ENCODE measurements around the gene PRIMPOL. TPM values are rescaled to one million over a fixed set of nuclear protein-coding genes. Genes with fewer than 3 reads are reported as not detected.

PRIMPOL gene
- total RNA-seq, 3 donors from 2014 or later: 15.4 to 25.2 (median 15.7) TPM

- H3K4me1 ChIP-seq: no peaks in the 10 kb centered on the region
- no peak for DNase-seq (ENCODE audit: low spot score in 2 of 2)
- H3K36me3 ChIP-seq: no peaks in the 10 kb centered on the region
- no peak overlapping the region for H3K4me3 ChIP-seq
- intact Hi-C loops (cut with DNase I; ENCODE audit: low total_unique reads): no loop called here
- H3K27me3 ChIP-seq: no peaks in the 10 kb centered on the region
- TF ChIP-seq POLR2A (IDR thresholded peaks at IDR 0.05): no peak
- TF ChIP-seq, protein P1, sequence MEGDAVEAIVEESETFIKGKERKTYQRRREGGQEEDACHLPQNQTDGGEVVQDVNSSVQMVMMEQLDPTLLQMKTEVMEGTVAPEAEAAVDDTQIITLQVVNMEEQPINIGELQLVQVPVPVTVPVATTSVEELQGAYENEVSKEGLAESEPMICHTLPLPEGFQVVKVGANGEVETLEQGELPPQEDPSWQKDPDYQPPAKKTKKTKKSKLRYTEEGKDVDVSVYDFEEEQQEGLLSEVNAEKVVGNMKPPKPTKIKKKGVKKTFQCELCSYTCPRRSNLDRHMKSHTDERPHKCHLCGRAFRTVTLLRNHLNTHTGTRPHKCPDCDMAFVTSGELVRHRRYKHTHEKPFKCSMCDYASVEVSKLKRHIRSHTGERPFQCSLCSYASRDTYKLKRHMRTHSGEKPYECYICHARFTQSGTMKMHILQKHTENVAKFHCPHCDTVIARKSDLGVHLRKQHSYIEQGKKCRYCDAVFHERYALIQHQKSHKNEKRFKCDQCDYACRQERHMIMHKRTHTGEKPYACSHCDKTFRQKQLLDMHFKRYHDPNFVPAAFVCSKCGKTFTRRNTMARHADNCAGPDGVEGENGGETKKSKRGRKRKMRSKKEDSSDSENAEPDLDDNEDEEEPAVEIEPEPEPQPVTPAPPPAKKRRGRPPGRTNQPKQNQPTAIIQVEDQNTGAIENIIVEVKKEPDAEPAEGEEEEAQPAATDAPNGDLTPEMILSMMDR (IDR thresholded peaks at IDR 0.05): no peak
- no peak for TF ChIP-seq POLR2AphosphoS5 (IDR thresholded peaks at IDR 0.05)
- no peak overlapping the region for H3K27ac ChIP-seq
- no peaks in the 10 kb centered on the region for H3K9me3 ChIP-seq
Observed at GRCh38 chr4:184689681-184690080, 40.1 kb downstream of the PRIMPOL start.

- Histone ChIP-seq H3K27ac (no peak overlapping the region), H3K36me3 (no peaks in the 10 kb centered on the region), H3K27me3 (no peaks in the 10 kb centered on the region), H3K9me3 (no peaks in the 10 kb centered on the region), H3K4me3 (no peak overlapping the region), H3K4me1 (no peaks in the 10 kb centered on the region)
- intact Hi-C loops (cut with DNase I; ENCODE audit: low total_unique reads): no loop called here
- no peak for DNase-seq (ENCODE audit: low spot score in 2 of 2)
- TF ChIP-seq POLR2A (IDR thresholded peaks at IDR 0.05): no peak
- no peak for TF ChIP-seq POLR2AphosphoS5 (IDR thresholded peaks at IDR 0.05)
- TF ChIP-seq, protein P1 (IDR thresholded peaks at IDR 0.05): no peak
Observed at GRCh38 chr4:184693056-184693455, 43.5 kb downstream of the PRIMPOL start.

GRCh38 chr4:184694412-184694956, 44.9 kb downstream of the PRIMPOL start:
- no peak for TF ChIP-seq POLR2AphosphoS5 (IDR thresholded peaks at IDR 0.05)
- TF ChIP-seq POLR2A (IDR thresholded peaks at IDR 0.05): no peak
- TF ChIP-seq, protein P1 (IDR thresholded peaks at IDR 0.05): no peak
- intact Hi-C loops (cut with DNase I; ENCODE audit: low total_unique reads): no loop called here
- Histone ChIP-seq H3K4me1 (no peaks in the 10 kb centered on the region), H3K4me3 (no peak overlapping the region), H3K27me3 (no peaks in the 10 kb centered on the region), H3K36me3 (no peaks in the 10 kb centered on the region), H3K27ac (no peak overlapping the region), H3K9me3 (no peaks in the 10 kb centered on the region)
- no peak for DNase-seq (ENCODE audit: low spot score in 2 of 2)

GRCh38 chr4:184695178-184695896, 45.8 kb downstream of the PRIMPOL start:
- no peak for DNase-seq (ENCODE audit: low spot score in 2 of 2)
- intact Hi-C loops (cut with DNase I; ENCODE audit: low total_unique reads): no loop called here
- TF ChIP-seq POLR2AphosphoS5 (IDR thresholded peaks at IDR 0.05) (no peak), POLR2A (IDR thresholded peaks at IDR 0.05) (no peak)
- TF ChIP-seq, protein P1 (IDR thresholded peaks at IDR 0.05): no peak
- Histone ChIP-seq H3K27me3 (no peaks in the 10 kb centered on the region), H3K9me3 (no peaks in the 10 kb centered on the region), H3K4me1 (no peaks in the 10 kb centered on the region), H3K4me3 (no peak overlapping the region), H3K36me3 (no peaks in the 10 kb centered on the region), H3K27ac (no peak overlapping the region)

GRCh38 chr4:184697956-184698355, 48.4 kb downstream of the PRIMPOL start:
- TF ChIP-seq, protein P1 (IDR thresholded peaks at IDR 0.05): no peak
- no peak for TF ChIP-seq POLR2AphosphoS5 (IDR thresholded peaks at IDR 0.05)
- no peak for TF ChIP-seq POLR2A (IDR thresholded peaks at IDR 0.05)
- Histone ChIP-seq H3K9me3 (no peaks in the 10 kb centered on the region), H3K36me3 (no peaks in the 10 kb centered on the region), H3K4me3 (no peak overlapping the region), H3K4me1 (no peaks in the 10 kb centered on the region), H3K27me3 (no peaks in the 10 kb centered on the region), H3K27ac (no peak overlapping the region)
- DNase-seq (ENCODE audit: low spot score in 2 of 2): no peak
- intact Hi-C loops (cut with DNase I; ENCODE audit: low total_unique reads): no loop called here

Data from breast epithelium (tissue), 4 donors.